Prostate gland (tissue), 2 donors: ENCODE results near the gene PKM. TPM values are rescaled to one million over a fixed set of nuclear protein-coding genes. Genes with fewer than 3 reads are reported as not detected.

Experiments used
- DNase-seq: peaks from one replicate; pipeline ENCODE4 v3.0.0-alpha.2; 2019; ENCODE audit warnings: low spot score
- H3K27ac ChIP-seq, 2 donors: fragments of 200-600 bp; sonication (generic); 2 replicates each; pipeline ENCODE4 v1.5.1; 2017 to 2019
- H3K27me3 ChIP-seq: fragments of 200-600 bp; sonication (generic); replicated peaks from 2 replicates; pipeline ENCODE4 v1.5.1; 2019; ENCODE audit not compliant: insufficient read depth
- H3K36me3 ChIP-seq, 2 donors: fragments of 200-600 bp; sonication (generic); 1 replicate in 1 of 2; 2 replicates in 1 of 2; pipeline versions ENCODE4 v1.5.1 to v1.8.1; 2017 to 2019
- H3K4me1 ChIP-seq: fragments of 200-600 bp; sonication (generic); replicated peaks from 2 replicates; pipeline ENCODE4 v1.5.1; 2019
- H3K4me3 ChIP-seq, 2 donors: fragments of 200-600 bp; sonication (generic); 2 replicates each; pipeline ENCODE4 v1.5.1; 2017 to 2019
- H3K9me3 ChIP-seq: fragments of 200-600 bp; sonication (generic); 2 replicates; pipeline ENCODE4 v1.5.1; 2017
- POLR2A ChIP-seq: fragments of 450-650 bp; IDR thresholded peaks from one replicate; pipeline ENCODE4 v1.6.1; 2016; ENCODE audit warnings: antibody characterized with exemption, mild to moderate bottlenecking
- POLR2AphosphoS5 ChIP-seq: sonication (generic); formaldehyde crosslinking; IDR thresholded peaks from one replicate; pipeline ENCODE4 v1.6.1; 2017; ENCODE audit warnings: antibody characterized with exemption
- WGBS: methylation state at CpG from one replicate; pipeline ENCODE4 v1.1.5; 2018; 5-methylcytosine and 5-hydroxymethylcytosine counted together
- intact Hi-C: fragments of 100-400 bp; cut with DNase I; formaldehyde crosslinking; loops from one replicate; pipeline ENCODE4 v1.14.2; 2022
- total RNA-seq, 2 donors: library from RNA; depleted of rRNA; stranded (reverse); fragments of >200 nt; gene quantifications; one replicate each; pipeline ENCODE4 v1.1.0, GENCODE V29; 2016
- TF ChIP-seq, protein P1 (sequence below), 4 experiments: fragments of 200-600 bp in 2 of 4; fragments of 450-650 bp in 2 of 4; sonication (generic) in 2 of 4; IDR thresholded peaks; 1 replicate in 3 of 4; 2 replicates in 1 of 4; pipeline ENCODE4 v1.5.1; 2016 to 2019; ENCODE audit warnings: antibody characterized with exemption in 4 of 4, mild to moderate bottlenecking in 2 of 4, moderate library complexity in 2 of 4

The PKM gene
- total RNA-seq, 2 donors from 2014 or later = 470 to 513 TPM

DNA sequence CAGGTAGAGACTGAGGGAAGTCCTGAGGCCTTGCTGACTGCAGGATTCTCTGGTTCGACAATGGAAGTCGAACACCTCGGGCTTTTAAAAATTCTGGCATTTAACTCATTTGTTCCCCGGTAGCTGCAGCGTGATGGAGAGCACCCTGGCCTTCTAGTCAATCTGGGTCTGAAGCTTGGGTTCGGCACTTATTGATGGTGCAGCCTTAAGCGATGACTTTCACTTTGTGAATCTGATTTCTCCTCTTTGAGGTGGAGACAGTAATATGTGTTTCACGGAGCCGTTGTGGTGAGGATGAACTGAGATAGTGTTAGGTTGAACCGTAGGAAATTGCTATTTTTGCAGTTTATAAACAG is 42.0 kb upstream of the PKM start:
- H3K36me3 ChIP-seq = no peaks in the 10 kb centered on the region
- DNase-seq = no peak
- H3K27ac ChIP-seq = peak overlapping the region; percentile 85 to 86
- WGBS = 40% methylated on average over 10 of the region's 10 CpGs
- no peaks in the 10 kb centered on the region for H3K4me1 ChIP-seq
- TF ChIP-seq POLR2AphosphoS5 = no peak
- no peak for TF ChIP-seq POLR2A
- TF ChIP-seq, protein P1, sequence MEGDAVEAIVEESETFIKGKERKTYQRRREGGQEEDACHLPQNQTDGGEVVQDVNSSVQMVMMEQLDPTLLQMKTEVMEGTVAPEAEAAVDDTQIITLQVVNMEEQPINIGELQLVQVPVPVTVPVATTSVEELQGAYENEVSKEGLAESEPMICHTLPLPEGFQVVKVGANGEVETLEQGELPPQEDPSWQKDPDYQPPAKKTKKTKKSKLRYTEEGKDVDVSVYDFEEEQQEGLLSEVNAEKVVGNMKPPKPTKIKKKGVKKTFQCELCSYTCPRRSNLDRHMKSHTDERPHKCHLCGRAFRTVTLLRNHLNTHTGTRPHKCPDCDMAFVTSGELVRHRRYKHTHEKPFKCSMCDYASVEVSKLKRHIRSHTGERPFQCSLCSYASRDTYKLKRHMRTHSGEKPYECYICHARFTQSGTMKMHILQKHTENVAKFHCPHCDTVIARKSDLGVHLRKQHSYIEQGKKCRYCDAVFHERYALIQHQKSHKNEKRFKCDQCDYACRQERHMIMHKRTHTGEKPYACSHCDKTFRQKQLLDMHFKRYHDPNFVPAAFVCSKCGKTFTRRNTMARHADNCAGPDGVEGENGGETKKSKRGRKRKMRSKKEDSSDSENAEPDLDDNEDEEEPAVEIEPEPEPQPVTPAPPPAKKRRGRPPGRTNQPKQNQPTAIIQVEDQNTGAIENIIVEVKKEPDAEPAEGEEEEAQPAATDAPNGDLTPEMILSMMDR (IDR thresholded peaks at IDR 0.05) = no peak
- H3K4me3 ChIP-seq = peak overlapping the region; percentile 83 to 85
- intact Hi-C loops = loop anchor here (2.0 to 5.0 kb wide), 4 partner anchors 41 to 102 kb away; partner anchors contain the start of gene PKM
- no peaks in the 10 kb centered on the region for H3K27me3 ChIP-seq
- H3K9me3 ChIP-seq = no peaks in the 10 kb centered on the region

DNA sequence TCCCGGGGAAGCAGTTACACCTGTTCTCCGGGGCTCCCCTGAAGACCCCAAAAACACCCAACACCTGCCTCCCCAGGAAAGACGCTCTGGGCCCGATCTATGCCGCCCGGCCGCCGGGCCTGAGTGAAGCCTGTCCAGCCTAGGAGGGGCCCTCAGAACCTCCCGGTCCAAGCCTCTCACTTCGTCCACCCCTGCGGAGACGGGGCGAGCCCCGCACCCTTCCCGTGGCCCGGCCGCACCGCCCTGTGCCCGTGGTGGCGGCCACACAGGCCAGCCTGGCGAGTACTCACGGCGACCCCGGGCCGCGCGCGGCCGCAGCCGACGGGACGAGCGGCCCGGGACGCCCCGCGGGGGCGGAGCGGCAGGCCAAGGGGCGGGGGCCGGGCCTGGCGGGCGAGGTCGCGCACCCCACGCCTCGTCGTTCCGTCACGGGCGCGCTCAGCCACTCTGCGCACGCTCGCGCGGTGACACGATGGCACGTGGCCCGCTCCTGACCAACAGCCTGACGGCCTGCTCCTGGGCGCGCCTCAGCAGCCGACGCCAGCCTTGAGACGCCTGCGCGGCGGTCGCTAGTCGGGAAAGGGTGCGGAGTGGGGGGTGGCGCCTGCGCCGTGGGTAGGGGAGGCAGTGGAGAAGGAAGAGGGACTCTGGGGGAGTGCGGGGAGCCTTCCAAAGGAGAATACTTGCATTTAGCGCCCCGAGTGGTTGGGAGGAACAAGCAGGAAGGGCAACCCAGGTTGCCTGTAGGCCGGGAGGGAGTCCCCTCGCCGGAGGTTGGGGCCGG is 41.4 kb upstream of the PKM start, which contains the start of gene PARP6:
Gene PARP6, minus strand, starts transcription at position 342 of the 784 bp plus-strand sequence. CDS start 5,077 bp downstream, outside the sequence.
- intact Hi-C loops = loop anchor here (2.0 to 5.0 kb wide), 4 partner anchors 40 to 102 kb away; partner anchors contain the start of gene PKM
- Histone ChIP-seq H3K4me1 (no peaks in the 10 kb centered on the region), H3K27ac (peak within 1 kb of the TSS; percentile 85 to 86), H3K9me3 (no peaks in the 10 kb centered on the region), H3K36me3 (no peaks in the 10 kb centered on the region), H3K27me3 (no peaks in the 10 kb centered on the region), H3K4me3 (peak within 1 kb of the TSS; percentile 83 to 85)
- 1% methylated on average over 32 of the region's 82 CpGs for WGBS
- DNase-seq = peak; percentile 95
- TF ChIP-seq POLR2A = peak; percentile 65
- TF ChIP-seq POLR2AphosphoS5 = peak; percentile 97
- TF ChIP-seq, protein P1 (IDR thresholded peaks at IDR 0.05) = peak in 3 of 4 experiments; percentile 59 to 85 (median 75)

DNA sequence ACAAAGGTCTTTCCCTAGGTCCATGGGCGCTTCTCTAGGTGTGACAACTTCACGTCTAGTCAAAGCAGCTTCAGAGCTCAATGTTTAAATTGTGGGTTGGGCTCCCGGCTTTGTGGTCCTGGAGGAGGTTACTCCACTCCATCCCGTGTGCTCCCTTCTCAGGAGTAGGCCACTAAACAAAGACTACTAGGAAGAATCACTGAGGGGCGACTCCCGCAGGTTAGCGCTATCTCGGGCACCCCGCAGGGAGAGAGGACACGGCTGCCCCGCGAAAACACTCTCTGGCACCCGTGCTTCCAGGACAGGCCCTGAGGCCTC is 40.9 kb upstream of the PKM start:
- Histone ChIP-seq H3K27me3 (no peaks in the 10 kb centered on the region), H3K9me3 (no peaks in the 10 kb centered on the region), H3K4me1 (no peaks in the 10 kb centered on the region), H3K4me3 (peak overlapping the region; percentile 83 to 85), H3K36me3 (no peaks in the 10 kb centered on the region), H3K27ac (peak overlapping the region; percentile 85 to 86)
- no peak for TF ChIP-seq POLR2A
- TF ChIP-seq POLR2AphosphoS5 = no peak
- TF ChIP-seq, protein P1 (IDR thresholded peaks at IDR 0.05) = no peak
- intact Hi-C loops = loop anchor here (2.0 to 5.0 kb wide), 4 partner anchors 40 to 103 kb away; partner anchors contain the start of gene PKM
- WGBS = 3% methylated on average over 13 of the region's 13 CpGs
- DNase-seq = peak; percentile 10

DNA sequence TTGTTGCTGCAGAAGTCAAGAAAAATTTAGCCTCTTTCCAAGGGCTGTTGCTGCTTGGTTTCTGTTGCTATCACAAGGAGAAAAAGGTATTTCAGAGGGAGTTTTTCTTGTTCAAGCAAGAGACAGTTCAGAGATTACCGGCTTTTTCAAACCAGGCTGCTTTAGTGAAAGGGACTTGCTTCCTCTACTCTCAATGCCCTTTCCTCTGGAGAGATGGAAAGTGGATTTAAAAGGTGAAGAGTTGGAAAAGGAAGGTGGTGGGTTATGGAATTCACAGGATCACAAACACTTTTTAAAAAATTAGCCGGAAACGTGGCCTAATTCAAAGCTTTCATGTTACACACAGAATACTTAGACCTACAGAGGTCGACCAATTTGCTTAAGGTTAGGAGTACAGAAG is 40.2 kb upstream of the PKM start:
- no peak overlapping the region for H3K4me3 ChIP-seq
- no peaks in the 10 kb centered on the region for H3K9me3 ChIP-seq
- WGBS = 64% methylated on average over 4 of the region's 4 CpGs
- no peaks in the 10 kb centered on the region for H3K27me3 ChIP-seq
- intact Hi-C loops = loop anchor here (5.0 kb wide), 3 partner anchors 39 to 71 kb away; partner anchors contain the start of gene PKM
- no peaks in the 10 kb centered on the region for H3K36me3 ChIP-seq
- DNase-seq = no peak
- H3K27ac ChIP-seq = peak overlapping the region in 1 of 2 donors; percentile 86
- TF ChIP-seq POLR2AphosphoS5 (no peak), POLR2A (no peak)
- TF ChIP-seq, protein P1 (IDR thresholded peaks at IDR 0.05) = no peak
- no peaks in the 10 kb centered on the region for H3K4me1 ChIP-seq
